ENCODE results near the gene CRELD1. TPM values are rescaled to one million over a fixed set of nuclear protein-coding genes. Genes with fewer than 3 reads are reported as not detected.

Gene CRELD1
- total RNA-seq, 1 donor from 2014 or later = 51.4 TPM

- intact Hi-C loops (cut with DNase I) = no loop called here
- Histone ChIP-seq H3K27ac (no peak overlapping the region), H3K4me3 (peak overlapping the region; percentile 57)
These were observed 15.2 kb upstream of the CRELD1 start for GRCh38 chr3:9918261-9919038.

DNA sequence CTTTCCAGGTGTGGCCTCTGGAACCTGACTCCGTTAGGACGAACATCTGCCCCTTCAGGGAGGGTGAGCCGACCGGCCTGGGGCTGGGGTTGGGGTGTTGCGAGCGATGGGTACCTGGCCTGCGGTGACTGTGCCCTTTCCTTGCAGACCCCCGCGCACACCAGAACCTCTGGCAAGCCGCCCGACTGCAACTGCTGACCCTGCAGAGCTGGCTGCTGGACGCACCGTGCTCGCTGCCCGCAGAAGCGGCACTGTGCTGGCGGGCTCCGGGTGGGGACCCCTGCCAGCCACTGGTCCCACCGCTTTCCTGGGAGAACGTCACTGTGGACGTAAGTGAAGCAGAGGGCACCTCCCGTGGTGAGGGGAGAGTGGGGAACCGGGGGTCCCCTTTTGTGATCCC lies 5.5 kb upstream of the CRELD1 start:
- DNase-seq = no peak
- Histone ChIP-seq H3K4me3 (no peak overlapping the region), H3K36me3 (peaks cover 20% of the 10 kb centered on the region), H3K9me3 (no peaks in the 10 kb centered on the region), H3K4me1 (peaks cover 6% of the 10 kb centered on the region), H3K27me3 (no peaks in the 10 kb centered on the region), H3K27ac (no peak overlapping the region)
- TF ChIP-seq, protein P1, sequence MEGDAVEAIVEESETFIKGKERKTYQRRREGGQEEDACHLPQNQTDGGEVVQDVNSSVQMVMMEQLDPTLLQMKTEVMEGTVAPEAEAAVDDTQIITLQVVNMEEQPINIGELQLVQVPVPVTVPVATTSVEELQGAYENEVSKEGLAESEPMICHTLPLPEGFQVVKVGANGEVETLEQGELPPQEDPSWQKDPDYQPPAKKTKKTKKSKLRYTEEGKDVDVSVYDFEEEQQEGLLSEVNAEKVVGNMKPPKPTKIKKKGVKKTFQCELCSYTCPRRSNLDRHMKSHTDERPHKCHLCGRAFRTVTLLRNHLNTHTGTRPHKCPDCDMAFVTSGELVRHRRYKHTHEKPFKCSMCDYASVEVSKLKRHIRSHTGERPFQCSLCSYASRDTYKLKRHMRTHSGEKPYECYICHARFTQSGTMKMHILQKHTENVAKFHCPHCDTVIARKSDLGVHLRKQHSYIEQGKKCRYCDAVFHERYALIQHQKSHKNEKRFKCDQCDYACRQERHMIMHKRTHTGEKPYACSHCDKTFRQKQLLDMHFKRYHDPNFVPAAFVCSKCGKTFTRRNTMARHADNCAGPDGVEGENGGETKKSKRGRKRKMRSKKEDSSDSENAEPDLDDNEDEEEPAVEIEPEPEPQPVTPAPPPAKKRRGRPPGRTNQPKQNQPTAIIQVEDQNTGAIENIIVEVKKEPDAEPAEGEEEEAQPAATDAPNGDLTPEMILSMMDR (IDR thresholded peaks at IDR 0.05) = no peak
- ATAC-seq = no peak
- intact Hi-C loops (cut with DNase I) = no loop called here

More at GRCh38 chr3:9918261-9919038, 15.2 kb upstream of the CRELD1 start:
- DNase-seq (no peak), ATAC-seq (no peak)
- Histone ChIP-seq H3K9me3 (no peaks in the 10 kb centered on the region), H3K4me1 (peaks cover 39% of the 10 kb centered on the region), H3K36me3 (no peaks in the 10 kb centered on the region), H3K27me3 (no peaks in the 10 kb centered on the region)
- TF ChIP-seq, protein P1 (IDR thresholded peaks at IDR 0.05) = no peak

GRCh38 chr3:9930804-9931418 lies 2.7 kb upstream of the CRELD1 start:
- DNase-seq = no peak
- TF ChIP-seq, protein P1 (IDR thresholded peaks at IDR 0.05) = no peak
- Histone ChIP-seq H3K9me3 (no peaks in the 10 kb centered on the region), H3K36me3 (peaks cover 19% of the 10 kb centered on the region), H3K4me1 (peaks cover 23% of the 10 kb centered on the region), H3K27ac (no peak overlapping the region), H3K27me3 (no peaks in the 10 kb centered on the region), H3K4me3 (no peak overlapping the region)
- intact Hi-C loops (cut with DNase I) = no loop called here
- no peak for ATAC-seq

DNA sequence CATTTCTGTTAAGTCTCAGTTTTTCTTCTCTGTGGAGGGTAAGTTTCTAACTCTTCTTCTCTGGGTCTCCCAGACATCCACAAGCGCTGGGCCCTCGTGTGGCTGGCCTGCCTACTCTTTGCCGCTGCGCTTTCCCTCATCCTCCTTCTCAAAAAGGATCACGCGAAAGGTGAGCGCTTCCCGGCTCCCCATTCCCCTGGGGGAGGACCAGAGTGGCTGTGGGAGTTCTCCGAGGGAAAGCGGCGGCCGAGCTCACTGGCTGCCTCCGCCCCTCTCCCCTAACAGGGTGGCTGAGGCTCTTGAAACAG lies 1.1 kb upstream of the CRELD1 start:
- peaks cover 34% of the 10 kb centered on the region for H3K36me3 ChIP-seq
- no peaks in the 10 kb centered on the region for H3K9me3 ChIP-seq
- H3K27ac ChIP-seq = peak overlapping the region; percentile 89
- intact Hi-C loops (cut with DNase I) = no loop called here
- no peaks in the 10 kb centered on the region for H3K27me3 ChIP-seq
- H3K4me1 ChIP-seq = peaks cover 26% of the 10 kb centered on the region
- H3K4me3 ChIP-seq = peak overlapping the region; percentile 80
- DNase-seq (no peak), ATAC-seq (no peak)
- TF ChIP-seq, protein P1 (IDR thresholded peaks at IDR 0.05) = no peak

DNA sequence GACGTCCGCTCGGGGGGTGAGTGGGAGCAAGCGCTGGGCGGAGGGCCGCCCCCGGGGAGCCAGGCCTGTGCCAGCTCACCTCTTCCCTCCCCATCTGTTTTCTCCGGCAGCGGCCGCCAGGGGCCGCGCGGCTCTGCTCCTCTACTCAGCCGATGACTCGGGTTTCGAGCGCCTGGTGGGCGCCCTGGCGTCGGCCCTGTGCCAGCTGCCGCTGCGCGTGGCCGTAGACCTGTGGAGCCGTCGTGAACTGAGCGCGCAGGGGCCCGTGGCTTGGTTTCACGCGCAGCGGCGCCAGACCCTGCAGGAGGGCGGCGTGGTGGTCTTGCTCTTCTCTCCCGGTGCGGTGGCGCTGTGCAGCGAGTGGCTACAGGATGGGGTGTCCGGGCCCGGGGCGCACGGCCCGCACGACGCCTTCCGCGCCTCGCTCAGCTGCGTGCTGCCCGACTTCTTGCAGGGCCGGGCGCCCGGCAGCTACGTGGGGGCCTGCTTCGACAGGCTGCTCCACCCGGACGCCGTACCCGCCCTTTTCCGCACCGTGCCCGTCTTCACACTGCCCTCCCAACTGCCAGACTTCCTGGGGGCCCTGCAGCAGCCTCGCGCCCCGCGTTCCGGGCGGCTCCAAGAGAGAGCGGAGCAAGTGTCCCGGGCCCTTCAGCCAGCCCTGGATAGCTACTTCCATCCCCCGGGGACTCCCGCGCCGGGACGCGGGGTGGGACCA lies 632 bp upstream of the CRELD1 start:
- intact Hi-C loops (cut with DNase I) = no loop called here
- ATAC-seq (peak; percentile 89), DNase-seq (peak; percentile 95)
- H3K4me3 ChIP-seq = peak overlapping the region; percentile 80
- H3K27ac ChIP-seq = peak overlapping the region; percentile 89
- TF ChIP-seq, protein P1 (IDR thresholded peaks at IDR 0.05) = peak; percentile 77
- no peaks in the 10 kb centered on the region for H3K9me3 ChIP-seq
- no peaks in the 10 kb centered on the region for H3K27me3 ChIP-seq
- H3K36me3 ChIP-seq = peaks cover 39% of the 10 kb centered on the region
- H3K4me1 ChIP-seq = peaks cover 26% of the 10 kb centered on the region

All from upper lobe of right lung (tissue), 1 donor.